HG03521 (cell line): ENCODE data around the gene SLC13A5.
"Not testable (repeated sequence)": the region's sequence is repeated elsewhere in the genome, so short reads cannot be mapped to it uniquely, and the experiment has no call there.

Experiments used
- ATAC-seq: cut with Tn5 transposase; IDR thresholded peaks from one replicate; pipeline ENCODE4 v1.9.1; 2021; ENCODE audit warnings: mild to moderate bottlenecking, moderate library complexity; ENCODE audit not compliant: unreplicated experiment

The SLC13A5 gene

DNA sequence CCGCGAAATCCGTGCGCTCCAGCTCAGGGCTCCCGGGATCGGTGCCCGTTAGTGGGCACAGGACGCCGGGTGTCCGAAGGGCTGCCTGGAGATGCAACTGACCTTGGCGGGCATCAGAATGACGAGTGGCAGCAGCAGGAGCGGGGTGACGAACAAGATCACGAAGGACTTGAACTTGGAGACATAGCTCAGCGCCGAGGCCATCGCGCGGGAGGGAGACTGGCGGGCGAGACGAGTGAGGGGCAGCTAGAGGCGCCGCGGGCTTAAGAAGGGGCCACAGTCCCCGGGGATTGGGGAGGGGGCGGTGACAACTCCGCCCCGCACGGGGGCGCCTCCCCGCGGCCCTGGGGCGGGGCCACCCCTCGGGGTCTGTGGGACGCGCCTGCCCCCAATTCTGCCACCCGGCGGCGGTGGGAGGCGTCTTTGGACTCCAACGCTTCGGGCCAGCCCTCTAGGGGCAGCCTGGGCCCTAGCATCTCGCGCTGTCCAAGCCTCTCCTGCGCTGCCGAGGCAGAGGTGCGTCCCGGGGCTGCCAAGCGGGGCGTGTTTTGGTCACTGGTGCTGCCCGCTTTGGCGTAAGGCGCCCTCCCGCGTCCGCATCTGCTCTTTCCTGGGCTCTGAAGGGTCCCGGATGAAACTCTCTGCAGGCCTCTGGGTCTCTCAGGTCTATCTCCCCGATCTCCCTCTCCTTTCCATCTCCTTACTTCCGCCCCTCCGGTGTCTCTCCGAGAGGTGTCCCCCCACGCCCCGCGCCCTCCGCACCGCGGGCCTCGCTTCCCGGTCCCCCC is at the start of gene SLC13A5:
Gene SLC13A5, minus strand, starts transcription at position 240 of the 788 bp plus-strand sequence. Its CDS starts 36 bp downstream, at position 204.
- ATAC-seq: no peak

DNA sequence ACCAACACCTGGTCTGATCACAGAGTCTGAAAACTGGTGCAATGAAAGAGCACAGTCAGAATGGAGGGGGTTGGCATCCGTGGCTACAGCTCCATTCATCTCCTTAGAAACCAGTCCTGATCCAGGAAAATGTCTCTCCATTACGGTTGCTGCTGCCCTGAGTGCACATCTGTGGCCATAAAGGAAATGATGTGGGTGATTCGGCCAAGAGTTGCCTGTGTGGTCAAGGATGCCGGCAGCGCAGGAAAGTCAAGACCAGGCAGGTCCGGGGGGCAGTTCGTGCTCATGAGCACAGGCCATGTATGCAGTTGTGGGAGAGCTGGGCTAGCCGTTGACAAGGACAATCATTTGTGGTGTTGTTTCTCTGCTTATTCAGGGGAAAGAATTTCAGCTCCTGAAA is 48.6 kb upstream of the SLC13A5 start:
- no peak for ATAC-seq

DNA sequence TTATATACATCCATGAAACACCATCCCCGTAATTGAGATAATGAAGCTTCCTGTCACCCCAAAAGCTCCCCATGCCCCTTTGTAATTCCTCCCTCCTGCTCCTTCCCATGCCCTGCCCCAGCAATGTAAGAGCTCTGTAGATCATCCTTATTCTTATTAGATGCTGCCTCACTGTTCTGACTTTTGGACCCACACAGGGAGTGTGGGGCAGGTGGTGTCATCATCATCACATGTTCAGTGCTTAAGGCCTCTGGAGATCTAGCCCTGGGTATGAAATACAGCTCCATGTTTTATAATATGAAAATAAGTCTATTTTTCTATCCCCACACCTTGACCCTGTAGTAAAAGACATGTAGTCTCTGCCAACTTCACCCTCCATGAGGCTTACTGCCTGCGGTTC is 44.6 kb upstream of the SLC13A5 start:
- no peak for ATAC-seq

DNA sequence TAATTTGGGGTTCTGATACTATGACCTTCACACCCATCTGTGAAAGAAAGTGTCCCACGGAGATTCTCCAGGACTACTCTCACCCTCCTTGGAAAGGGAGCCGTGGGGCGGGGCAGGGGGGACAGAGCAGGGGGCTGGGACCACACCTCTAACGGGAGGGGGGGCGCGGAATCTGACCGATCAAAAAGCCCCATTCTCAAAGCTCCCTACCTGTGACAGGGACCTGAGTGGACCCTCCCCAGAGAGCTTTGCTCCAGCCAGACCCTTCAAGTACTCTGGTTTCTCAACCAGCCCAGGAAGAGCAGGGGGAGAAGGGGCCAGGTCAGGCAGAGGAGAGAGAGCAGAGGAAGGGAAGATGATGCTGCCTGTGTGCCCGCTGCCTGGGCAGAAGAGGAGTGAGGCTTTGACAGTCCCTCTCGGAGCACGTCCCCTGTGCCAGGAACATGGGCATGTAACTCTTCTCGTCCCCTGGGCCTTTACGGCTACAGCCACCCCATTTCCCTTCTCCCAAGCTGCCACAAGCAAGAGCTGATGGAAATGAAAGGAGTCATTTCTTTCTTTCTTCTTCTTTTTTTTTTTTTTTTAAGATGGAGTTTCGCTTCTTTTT is 43.4 kb upstream of the SLC13A5 start:
- no peak for ATAC-seq

DNA sequence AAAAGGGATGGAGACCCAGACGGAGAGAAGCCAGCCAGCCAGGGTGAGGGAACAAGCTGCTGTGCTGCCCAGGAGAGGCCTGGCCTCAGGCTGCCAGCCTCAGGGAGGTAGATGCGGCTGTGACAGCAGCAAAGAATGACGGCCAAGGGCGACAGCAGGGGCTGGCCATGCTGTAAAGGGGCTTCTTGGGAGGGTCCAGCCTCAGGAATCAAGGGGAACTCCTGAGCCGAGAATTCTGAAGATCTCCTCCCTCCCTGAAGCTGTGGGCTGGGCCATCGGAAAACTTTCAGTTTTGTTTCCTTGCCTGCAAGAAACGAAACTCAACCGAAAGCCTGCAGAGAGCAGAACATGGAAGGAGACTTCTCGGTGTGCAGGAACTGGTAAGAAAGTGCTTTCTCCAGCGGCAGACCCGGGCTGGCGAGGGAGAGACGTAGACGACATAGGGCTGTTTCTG is 42.6 kb upstream of the SLC13A5 start, which contains the start of gene XAF1:
Gene XAF1, plus strand, starts transcription at position 316 of the 454 bp plus-strand sequence. Its CDS starts 33 bp downstream, at position 349.
- ATAC-seq: no peak

DNA sequence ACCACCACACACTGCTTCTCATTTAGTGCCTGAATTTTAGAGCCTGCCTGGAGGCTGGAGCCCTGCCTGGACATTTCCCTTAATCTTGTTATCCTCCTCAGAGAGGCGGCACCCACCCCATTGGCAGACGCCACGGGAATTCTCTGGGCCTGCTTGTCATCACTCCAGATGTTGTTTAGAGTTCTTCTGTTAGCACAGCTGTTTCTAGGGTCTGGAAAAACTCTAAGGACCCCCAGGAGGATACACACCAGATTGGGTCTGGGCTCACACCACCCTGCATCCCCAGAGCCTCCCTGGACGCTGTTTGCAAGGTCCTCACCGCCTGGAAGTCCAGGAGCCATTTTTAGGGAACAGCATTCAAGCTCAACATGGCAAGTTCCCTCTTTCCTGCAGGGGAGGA is 42.1 kb upstream of the SLC13A5 start:
- no peak for ATAC-seq

DNA sequence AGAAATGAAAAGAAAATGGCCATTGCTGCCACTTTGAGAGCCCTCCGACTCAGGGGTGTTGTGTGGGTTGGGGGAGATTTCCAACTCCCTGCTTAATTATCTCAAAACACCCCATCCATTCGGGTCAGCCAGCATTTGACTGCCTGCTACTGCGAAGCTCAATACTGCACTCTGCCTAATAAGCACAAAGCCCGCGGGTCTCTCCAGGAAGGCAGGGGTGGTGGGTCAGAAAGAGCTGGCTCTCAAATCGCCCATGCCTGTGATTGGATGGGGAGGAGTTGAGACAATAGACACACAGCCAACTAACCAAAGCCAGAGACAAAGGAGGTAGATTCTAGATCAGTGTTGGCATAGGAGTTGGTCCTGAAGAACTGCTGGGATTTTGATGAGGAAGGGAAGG is 40.4 kb upstream of the SLC13A5 start:
- no peak for ATAC-seq

DNA sequence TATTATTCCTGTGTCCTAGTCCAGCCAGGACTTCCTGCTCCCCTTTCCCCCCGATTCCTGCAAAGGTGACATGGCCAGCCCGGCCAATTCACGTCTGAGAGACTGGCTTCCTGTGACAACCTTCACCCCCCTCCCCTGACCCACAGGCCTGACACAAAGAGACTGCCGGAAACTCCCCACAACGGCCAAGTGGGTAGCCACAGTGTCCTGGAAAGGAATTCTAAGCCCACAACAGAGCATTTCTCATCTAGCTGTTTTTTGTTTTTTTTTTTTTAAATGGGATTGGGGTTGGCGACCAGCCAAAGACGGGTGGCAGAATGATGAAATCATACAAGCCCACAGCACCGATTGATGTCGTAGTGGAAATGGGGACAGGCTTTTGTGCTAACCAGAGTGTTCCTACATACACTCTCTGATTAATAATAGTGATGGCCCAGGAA is 39.9 kb upstream of the SLC13A5 start:
- ATAC-seq: no peak

DNA sequence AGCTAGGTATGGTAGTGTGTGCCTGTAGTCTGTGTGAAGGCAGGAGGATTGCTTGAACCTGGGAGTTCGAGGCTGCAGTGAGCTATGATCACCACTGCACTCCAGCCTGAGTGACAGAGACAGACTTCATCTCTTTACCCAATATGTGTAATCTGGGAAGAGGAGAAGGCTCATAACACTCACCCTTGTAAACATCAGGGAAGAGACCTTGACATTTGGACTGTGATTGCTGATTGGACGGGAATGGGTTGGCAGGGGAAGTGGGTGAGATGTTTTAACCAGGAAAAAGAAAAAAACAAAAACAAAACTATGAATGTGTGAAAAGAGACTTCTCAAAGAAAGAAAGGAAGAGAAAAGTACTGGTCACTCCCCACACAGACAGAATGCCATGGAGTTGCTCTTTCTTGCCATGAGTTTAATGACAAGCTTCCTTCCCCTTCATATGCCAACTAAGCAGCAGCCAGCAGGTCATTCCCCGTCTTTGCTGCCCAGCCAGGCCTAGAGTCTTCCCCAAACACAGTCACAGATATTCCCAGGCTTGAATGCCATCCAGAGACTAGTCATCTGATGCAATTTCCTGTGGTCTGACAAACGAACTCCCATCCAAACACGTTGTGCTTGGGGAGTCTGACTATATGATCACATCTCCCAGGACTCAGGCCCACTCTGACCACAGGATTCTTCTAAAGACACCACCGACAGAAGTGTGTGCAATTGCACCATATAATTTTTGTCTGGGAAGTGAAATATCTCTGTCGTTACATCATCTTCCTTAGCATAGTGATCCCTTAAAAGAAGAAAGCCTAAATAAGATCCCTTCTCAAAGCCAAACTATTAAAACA is 39.1 kb upstream of the SLC13A5 start:
- ATAC-seq: no peak

DNA sequence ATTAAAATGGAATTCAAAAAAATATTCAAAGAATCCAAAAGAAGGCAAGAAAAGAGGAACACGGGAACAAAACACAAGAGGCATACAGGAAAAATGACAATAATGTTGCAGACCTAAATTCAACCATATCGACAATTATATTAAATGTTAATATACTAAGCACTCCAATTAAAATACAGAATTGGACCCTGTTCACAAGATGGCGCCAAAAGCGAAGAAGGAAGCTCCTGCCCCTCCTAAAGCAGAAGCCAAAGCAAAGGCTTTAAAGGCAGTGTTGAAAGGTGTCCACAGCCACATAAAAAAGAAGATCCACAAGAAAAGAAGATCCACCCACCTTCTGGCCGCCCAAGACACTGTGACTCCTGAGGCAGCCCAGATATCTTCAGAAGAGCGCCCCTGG is 36.4 kb upstream of the SLC13A5 start:
- ATAC-seq: no peak

DNA sequence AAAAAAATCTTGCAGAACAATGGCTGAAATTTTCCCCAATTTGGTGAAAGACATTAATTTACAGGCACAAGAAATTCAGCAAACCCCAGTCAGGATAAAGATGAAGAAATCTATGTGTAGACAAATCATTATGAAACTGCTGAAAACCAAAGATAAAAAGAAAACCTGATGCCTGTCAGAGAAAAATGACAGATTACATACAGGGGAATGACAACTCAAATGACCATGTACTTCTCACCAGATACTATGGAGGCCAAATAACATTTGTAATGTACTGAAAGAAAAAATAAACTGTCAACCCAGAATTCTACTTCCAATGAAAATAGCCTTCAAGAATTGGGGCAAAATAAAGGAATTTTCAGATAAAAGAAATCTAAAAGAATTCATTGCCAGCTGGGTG is 35.4 kb upstream of the SLC13A5 start:
- no peak for ATAC-seq

DNA sequence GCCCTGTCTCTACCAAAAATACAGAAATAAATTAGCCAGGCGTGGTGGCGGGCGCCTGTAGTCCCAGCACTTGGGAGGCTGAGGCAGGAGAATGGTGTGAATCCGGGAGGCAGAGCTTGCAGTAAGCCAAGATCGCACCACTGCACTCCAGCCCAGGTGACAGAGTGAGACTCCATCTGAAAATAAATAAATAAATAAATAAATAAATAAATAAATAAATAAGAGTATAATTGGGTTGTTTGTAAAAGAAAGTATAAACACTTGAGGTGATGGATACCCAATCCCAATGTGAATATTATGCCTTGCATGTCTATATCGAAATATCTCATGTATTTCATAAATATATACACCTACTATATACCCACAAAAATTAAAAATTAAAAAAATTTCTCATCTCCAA is 33.5 kb upstream of the SLC13A5 start:
- not testable (repeated sequence) for ATAC-seq

DNA sequence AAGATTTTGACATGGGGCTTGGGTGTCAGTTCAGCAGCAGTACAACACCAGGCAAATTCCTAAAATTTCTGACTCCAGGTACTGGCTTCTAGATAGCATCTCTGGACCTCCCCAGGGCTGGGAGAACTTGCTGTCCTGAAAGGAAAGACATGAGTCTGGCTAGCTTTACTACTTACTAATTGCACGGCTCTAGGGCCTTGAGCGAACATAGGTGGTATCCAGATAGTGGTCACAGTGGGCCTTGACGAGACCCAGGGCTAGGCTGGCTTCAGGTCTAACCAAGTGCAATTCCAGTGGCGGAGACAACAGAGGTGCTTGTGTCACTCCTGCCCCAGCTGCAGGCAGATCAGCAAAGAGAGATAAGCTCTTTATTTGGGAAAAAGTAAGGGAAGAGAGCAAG is 16.4 kb upstream of the SLC13A5 start:
- no peak for ATAC-seq

DNA sequence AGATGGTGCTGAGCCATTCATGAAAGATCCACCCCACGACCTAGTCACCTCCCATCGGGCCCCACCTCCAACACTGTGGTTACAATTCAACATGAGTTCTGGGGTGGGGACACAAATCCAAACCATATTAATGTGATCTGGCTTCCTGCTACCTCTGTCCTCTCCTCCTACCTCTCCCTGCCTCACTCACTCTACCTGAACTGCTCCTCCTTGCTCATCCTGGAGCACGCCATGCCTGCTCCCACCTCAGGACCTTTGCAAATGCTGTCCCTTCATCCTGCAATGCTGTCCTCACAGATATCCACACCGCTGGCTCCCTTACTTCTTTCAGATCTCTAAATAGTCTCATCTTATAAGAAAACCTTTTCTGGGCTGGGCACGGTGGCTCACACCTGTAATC is 10.8 kb upstream of the SLC13A5 start:
- no peak for ATAC-seq

DNA sequence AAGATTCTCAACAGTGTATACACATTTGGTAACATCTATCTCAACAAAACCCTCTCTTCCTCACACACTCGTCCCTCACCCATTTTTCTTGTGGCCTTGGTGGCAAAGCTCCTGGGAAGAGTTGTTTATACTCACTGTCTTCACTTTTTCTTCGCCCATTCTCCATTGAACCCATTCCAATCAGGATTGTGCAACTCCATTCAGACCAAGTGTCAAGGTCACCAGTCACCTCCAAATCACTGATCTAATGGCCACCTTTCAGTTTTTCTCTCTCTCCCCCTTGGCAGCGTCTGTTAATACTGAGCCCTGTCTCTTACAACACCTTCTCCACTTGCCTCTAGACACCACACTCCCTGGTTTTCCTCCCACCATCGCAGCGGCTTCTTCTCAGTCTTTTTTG is 8.6 kb upstream of the SLC13A5 start:
- no peak for ATAC-seq

DNA sequence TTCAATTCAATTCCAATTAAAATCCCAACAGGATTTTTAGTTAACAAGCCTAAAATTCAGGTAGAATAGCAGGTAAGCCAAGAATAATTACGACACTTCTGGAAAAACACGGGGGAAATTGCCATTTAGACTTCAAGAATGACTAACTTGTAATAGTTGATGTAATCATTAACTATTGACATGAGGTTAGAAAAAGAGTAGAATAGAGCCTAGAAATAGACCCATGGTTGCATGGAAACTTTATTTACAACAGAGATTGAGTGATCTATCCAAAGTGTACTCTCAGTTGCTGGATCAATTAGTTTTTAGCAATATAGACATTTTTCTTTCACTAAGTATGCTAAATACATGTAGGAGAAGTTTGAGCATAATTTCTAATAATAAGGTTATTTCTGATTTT is 3.6 kb upstream of the SLC13A5 start:
- ATAC-seq: no peak

DNA sequence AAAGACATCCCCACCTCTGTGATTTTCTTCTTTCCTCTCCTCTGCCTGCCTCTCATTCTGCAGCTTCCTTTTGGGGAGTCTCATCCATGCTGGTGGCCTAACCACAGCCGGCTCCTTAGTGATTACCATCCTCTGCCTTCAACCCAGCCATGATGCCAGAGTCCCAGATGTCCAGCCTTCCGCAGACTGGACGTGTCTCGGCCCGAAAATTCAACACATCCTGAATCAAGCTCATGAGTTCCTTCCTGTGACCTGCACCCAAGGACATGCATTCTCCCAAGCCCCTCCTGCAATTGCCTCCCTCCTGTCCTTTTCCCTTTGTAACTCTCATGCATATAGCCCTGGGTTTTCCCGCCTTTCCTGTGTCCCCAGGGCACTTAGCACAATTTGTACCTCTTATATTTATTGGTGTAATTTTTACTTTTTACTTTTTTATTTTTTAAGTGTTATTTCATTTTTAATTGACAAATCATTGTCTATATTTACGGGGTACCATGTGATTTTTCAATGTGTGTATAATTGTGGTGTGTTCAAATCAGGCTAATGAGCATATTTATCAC is 1.2 kb upstream of the SLC13A5 start:
- ATAC-seq: no peak

DNA sequence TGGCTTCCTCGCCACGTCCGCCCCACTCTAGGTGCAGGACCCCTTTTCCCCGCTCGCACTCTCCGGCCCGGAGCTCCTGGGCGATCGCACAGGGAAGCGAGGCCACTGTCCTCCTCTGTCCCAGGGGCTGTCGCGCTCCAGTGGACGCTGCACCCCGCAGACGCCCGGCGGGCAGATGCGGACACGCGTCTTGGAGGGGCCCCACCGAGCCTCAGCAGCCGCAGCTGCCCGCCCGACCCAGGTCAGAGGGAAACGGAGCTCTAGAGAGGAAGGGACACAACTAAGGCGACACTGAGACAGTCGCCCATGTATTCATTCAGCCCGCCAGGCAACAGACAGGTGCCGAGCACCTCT is 726 bp upstream of the SLC13A5 start:
- ATAC-seq: no peak

DNA sequence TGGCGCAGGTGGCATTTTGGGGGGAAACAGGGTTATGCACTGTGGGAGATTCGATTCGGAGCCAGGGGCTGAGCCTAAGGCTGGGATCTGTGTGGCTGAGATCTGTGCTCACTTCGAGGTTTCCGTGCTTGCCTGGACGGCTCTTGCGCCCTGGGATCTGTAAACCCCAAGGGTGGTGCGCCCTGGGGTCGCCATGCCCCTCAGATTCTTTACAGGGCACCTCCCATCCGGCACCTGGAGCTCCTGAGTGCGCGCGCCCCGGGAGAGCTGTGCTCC is 377 bp downstream of the SLC13A5 start:
- no peak for ATAC-seq

DNA sequence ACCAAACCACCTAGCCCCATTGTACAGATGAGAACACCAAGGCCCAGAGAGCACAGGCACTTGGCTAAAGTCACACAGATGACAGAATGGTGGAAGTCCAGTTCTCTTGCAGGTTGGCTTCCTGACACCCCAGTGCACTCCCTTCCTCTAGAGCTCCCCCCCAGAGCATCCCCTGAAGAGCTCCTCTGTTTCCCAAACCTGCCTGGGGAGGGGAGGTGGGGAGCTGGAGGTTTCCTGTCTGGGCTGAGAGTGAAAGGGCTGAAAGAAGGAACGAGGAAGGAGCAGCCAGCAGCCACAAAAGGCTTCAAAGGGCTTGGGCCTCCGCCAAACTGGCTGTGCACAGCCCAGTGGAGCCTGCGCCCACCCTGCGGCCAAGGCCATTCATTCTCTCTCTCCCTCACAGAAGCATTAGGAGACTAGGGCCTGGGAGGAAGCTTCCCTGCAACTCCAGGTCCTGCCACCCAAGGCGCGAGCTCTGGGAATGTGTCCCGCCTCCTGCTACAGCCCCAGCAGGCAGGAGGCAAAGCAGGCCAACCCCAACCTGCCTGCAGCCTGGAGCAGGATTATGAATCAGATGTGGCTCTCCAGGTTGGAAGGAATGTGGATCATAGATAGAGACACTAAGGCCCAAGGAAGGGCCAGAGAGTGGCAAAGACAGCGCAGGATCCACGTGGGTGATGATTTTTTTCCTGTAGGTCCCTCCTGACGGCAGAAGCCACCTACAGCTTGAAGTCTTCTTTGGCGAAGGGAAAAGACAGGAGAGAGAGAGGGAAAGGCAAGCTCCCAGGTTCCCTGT is 913 bp downstream of the SLC13A5 start:
- no peak for ATAC-seq

DNA sequence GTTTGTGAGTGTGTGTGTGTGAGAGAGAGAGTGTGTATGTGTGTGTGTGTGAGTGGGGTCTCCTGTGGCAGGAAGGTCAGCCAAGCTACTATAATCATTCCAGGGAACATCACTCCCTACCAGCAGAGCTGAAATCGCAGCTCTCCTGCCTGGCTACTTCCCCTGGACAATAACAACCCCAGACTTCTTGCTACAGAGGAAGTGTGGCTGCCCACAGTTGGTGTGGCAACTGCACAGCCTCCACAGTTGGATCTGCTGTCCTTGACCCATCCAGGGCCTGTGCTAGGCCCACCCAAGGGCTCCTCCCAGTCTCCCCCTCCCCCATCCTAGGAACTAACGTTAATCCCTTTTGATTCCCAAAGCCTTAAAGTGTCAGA is 1.5 kb downstream of the SLC13A5 start:
- ATAC-seq: no peak
